Kidney (tissue), 14 donors: ENCODE data around the gene RAMACL. TPM values are rescaled to one million over a fixed set of nuclear protein-coding genes. Genes with fewer than 3 reads are reported as not detected.

Experiments
- DNase-seq, 5 donors: peaks; one replicate each; pipeline ENCODE4 v3.0.0-alpha.2; 2013 to 2020
- FAIRE-seq: peaks from 2 replicates; lab custom pipeline; 2012; peaks lifted over from hg19 to GRCh38; lab: Jason Lieb, UNC
- H3K27ac ChIP-seq, 2 donors: one replicate each; pipeline ENCODE4 v1.7.0; 2013; ENCODE audit warnings: low read depth in 2 of 2, low read length in 2 of 2, inconsistent platforms in 1 of 2
- H3K27me3 ChIP-seq: one replicate; pipeline ENCODE4 v1.7.1; 2013; ENCODE audit warnings: low read length, inconsistent platforms; ENCODE audit not compliant: control insufficient read depth, insufficient read depth
- H3K36me3 ChIP-seq, 3 donors: one replicate each; pipeline versions ENCODE4 v1.7.0 to v1.7.1; 2013; ENCODE audit warnings: low read length in 3 of 3, control low read depth in 1 of 3, inconsistent platforms in 1 of 3; ENCODE audit not compliant: insufficient read depth in 3 of 3, control insufficient read depth in 2 of 3
- H3K4me1 ChIP-seq, 3 donors: one replicate each; pipeline versions ENCODE4 v1.7.0 to v1.7.1; 2013; ENCODE audit warnings: low read length in 3 of 3, inconsistent platforms in 1 of 3, low read depth in 1 of 3; ENCODE audit not compliant: control insufficient read depth in 2 of 3, insufficient read depth in 2 of 3
- H3K4me3 ChIP-seq, 3 donors: one replicate each; pipeline versions ENCODE4 v1.7.0 to v1.8.1; 2013; ENCODE audit warnings: low read length in 3 of 3, control low read depth in 1 of 3, inconsistent platforms in 1 of 3
- H3K9ac ChIP-seq, 3 donors: one replicate each; pipeline versions ENCODE4 v1.7.0 to v1.7.1; 2013; ENCODE audit warnings: low read length in 3 of 3, control low read depth in 1 of 3, inconsistent platforms in 1 of 3
- H3K9me3 ChIP-seq, 3 donors: one replicate each; pipeline versions ENCODE4 v1.7.0 to v1.7.1; 2013; ENCODE audit warnings: low read length in 3 of 3, control low read depth in 1 of 3, inconsistent platforms in 1 of 3; ENCODE audit not compliant: control insufficient read depth in 2 of 3, insufficient read depth in 1 of 3
- intact Hi-C: fragments of 100-400 bp; cut with DNase I; formaldehyde crosslinking; loops from one replicate; pipeline ENCODE4 v1.11.1; 2022
- polyA plus RNA-seq: library from polyadenylated mRNA; stranded (reverse); fragments of 350-450 nt; fragmentation: Illumina TruSeq; extraction: RNeasy Lipid Tissue Mini Kit (QIAGEN cat#74804); gene quantifications from one replicate; pipeline ENCODE4 v1.2.3, GENCODE V29; 2014; ENCODE audit warnings: low read depth, low replicate concordance; ENCODE audit not compliant: insufficient read depth
- total RNA-seq: library from RNA; stranded (reverse); fragmentation: NEBNext Ultra II Directional; extraction: Animal tissue kit (Norgen Biotek cat#: 25700); gene quantifications from one replicate; pipeline ENCODE4 v1.2.1, GENCODE V29; 2021
- TF ChIP-seq, protein P1 (sequence below): IDR thresholded peaks from 3 replicates; pipeline ENCODE4 v1.5.1; 2012; ENCODE audit warnings: mild to moderate bottlenecking, moderate library complexity, borderline replicate concordance; ENCODE audit not compliant: insufficient read depth; ENCODE audit errors: extremely low read depth
- donor health status: control.
- donor health status: control.
- donor health status: control.
- donor health status: control.
- donor health status: control.
- donor health status: DM: yes; HTN: yes; CAD: no.
- donor health status: Normal renal cell carcinoma (clear cell type).

RAMACL gene
- total and polyA plus RNA-seq, 2 donors from 2014 or later: 1.9 TPM; not detected in 1

DNA sequence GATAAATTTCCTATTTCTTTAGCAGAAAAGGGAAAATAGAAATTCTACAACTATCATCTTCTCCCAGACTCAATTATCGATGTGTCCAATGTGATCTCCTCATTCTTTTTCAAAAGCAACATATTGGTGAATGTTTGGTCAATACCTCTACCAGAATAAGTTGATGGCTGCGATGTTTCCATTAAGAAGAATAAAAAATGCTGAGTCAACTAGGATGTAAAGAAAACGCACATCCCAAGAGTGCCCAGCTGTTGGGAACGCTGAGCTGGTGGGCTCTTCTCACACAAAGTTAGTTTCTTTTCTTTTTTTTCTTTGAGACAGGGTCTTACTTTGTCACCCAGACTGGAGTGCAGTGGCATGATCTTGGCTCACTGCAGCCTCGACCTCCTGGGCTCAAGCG lies 39.8 kb downstream of the RAMACL start:
- Histone ChIP-seq H3K4me1 (no peaks in the 10 kb centered on the region), H3K9me3 (no peaks in the 10 kb centered on the region), H3K4me3 (no peak overlapping the region), H3K36me3 (no peaks in the 10 kb centered on the region), H3K27me3 (no peaks in the 10 kb centered on the region), H3K27ac (no peak overlapping the region), H3K9ac (no peak overlapping the region)
- FAIRE-seq (no peak), DNase-seq (no peak)
- TF ChIP-seq, protein P1, sequence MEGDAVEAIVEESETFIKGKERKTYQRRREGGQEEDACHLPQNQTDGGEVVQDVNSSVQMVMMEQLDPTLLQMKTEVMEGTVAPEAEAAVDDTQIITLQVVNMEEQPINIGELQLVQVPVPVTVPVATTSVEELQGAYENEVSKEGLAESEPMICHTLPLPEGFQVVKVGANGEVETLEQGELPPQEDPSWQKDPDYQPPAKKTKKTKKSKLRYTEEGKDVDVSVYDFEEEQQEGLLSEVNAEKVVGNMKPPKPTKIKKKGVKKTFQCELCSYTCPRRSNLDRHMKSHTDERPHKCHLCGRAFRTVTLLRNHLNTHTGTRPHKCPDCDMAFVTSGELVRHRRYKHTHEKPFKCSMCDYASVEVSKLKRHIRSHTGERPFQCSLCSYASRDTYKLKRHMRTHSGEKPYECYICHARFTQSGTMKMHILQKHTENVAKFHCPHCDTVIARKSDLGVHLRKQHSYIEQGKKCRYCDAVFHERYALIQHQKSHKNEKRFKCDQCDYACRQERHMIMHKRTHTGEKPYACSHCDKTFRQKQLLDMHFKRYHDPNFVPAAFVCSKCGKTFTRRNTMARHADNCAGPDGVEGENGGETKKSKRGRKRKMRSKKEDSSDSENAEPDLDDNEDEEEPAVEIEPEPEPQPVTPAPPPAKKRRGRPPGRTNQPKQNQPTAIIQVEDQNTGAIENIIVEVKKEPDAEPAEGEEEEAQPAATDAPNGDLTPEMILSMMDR: no peak
- intact Hi-C loops: no loop called here

DNA sequence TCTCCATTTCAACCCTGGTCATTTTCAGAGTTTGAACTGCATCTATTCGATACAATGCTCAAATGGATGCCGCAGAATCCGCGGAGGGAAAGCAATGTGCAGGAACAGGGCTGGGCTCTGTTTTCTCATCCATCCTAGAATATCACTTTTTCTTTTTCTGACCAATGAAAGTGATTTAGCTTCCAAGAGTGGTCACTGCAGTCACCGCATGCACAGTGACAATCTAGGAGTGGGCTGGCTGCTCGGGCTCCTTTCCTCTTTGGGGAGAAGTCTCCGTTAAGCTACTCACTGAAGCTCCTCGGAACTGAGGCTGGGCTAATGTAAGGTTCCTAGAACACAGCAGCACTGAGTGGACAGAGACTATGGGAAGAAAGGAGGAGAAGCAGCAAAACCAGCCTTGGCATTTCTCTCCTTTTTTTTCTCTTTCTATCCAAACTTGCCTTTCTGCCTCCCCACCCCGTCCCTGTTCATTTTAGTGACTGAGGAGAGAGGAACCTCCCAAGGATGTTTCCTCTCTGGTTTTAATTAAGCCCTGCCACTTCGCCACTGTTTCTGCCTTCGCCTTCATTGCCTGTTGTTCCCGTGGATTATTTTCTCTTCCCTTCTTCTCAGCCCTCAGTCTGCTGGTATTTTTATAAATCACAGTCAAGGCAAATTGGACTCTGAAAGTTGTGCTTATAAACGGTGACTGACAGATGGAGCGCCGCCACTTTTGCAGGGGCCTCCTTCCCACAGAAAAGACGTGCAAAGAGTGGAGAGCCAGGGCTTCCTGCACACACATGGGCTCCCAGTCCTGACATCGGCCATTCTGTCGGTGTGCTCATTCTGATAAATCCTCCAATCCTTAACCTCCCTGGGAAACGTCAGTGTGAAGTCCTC lies 41.1 kb downstream of the RAMACL start:
- no peaks in the 10 kb centered on the region for H3K4me1 ChIP-seq
- no peak overlapping the region for H3K27ac ChIP-seq
- no peak overlapping the region for H3K4me3 ChIP-seq
- H3K27me3 ChIP-seq: no peaks in the 10 kb centered on the region
- no peaks in the 10 kb centered on the region for H3K36me3 ChIP-seq
- FAIRE-seq: no peak
- TF ChIP-seq, protein P1: no peak
- H3K9me3 ChIP-seq: no peaks in the 10 kb centered on the region
- no peak for DNase-seq
- intact Hi-C loops: no loop called here
- no peak overlapping the region for H3K9ac ChIP-seq

DNA sequence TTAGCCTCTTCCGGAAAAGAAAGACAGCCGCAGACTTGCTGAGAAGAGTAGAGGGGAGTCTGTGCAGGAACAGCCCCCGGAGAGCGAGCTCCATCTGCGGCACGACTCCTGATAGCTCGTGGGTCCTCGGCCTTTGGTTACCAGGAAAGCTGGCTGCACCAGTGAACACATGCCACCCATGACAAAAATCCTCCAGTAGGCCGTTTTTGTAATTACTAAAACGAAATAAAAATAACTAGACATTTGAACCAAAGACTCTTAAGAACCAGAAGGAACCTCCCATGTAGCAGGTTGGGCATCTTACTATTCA lies 42.2 kb downstream of the RAMACL start:
- intact Hi-C loops: no loop called here
- no peaks in the 10 kb centered on the region for H3K27me3 ChIP-seq
- H3K27ac ChIP-seq: no peak overlapping the region
- no peaks in the 10 kb centered on the region for H3K4me1 ChIP-seq
- DNase-seq: no peak
- TF ChIP-seq, protein P1: no peak
- H3K9me3 ChIP-seq: no peaks in the 10 kb centered on the region
- H3K9ac ChIP-seq: no peak overlapping the region
- no peaks in the 10 kb centered on the region for H3K36me3 ChIP-seq
- no peak for FAIRE-seq
- H3K4me3 ChIP-seq: no peak overlapping the region
